ENCODE data around the gene RRAS2.

Gene RRAS2

DNA sequence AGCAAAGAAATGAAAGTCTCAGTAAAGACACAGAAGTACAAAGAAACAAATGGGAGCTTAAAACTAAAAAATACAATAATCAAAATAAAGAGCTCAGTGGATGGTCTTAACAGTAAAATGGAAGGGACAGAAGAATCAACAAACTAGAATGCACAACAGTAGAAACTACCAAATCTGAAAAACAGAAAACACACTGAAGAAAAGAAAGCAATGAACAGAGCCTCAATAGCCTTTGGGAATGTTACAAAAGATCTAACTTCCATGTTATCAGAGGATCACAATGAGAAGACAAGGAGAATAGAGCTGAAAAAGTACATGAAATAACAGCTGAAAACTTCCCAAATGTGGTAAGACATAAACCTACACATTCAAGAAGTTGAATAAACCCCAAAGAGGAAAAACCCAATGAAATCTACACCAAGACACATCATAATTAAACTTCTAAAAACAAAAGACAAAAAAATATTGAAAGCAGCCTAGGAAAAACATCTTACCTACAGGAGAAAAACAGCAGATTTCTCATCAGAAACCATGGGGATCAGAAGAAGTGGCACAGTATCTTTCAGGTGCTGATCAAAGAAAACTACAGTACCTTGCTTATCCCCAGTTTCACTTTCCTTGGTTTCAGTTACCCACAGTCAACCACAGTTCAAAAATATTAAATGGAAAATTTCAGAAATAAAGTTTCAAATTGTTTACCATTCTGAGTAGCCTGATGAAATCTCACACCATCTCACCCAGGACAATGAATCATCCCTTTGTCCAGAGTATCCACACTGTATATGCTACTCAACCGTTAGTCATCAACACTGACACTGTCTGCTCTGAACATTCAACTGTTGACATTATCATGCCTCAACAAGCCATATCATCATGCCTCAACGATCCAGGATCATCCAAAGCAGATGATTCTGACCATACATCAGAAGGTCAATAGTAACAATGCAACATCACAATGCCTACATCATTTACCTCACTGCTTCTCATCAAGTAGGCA is 22.2 kb downstream of the RRAS2 start:
- H3K9me3 Mint-ChIP-seq = peaks cover 18% of the 10 kb centered on the region
- H3K4me1 Mint-ChIP-seq (ENCODE audit: low read depth) = peaks cover 61% of the 10 kb centered on the region
- peak overlapping the region; percentile 45 for H3K4me3 Mint-ChIP-seq
- no peak for DNase-seq
- no peaks in the 10 kb centered on the region for H3K27me3 Mint-ChIP-seq
- H3K27ac Mint-ChIP-seq = peak overlapping the region; percentile 87
- H3K36me3 Mint-ChIP-seq (ENCODE audit: low read depth) = peaks cover 24% of the 10 kb centered on the region

DNA sequence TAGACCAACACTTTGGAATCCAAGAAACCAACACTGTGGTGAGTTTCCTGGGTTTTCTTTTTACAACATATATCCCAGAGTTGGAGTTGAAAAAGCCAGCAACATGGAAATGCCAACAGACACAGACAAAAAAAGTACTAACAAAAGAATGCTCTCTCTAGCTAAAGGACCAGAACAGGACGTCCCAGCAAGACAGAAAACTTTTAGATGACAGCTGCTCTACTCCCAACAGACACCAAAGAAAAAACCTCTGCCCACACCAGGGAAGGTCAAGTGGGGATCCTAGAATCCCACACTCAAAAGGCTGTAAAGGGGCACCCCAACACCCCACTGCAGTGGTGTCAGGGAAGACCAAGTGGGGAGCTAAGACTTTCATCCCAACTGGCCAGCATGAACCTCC is 23.3 kb downstream of the RRAS2 start:
- peaks cover 25% of the 10 kb centered on the region for H3K36me3 Mint-ChIP-seq (ENCODE audit: low read depth)
- H3K27ac Mint-ChIP-seq = peak overlapping the region; percentile 87
- H3K4me1 Mint-ChIP-seq (ENCODE audit: low read depth) = peaks cover 59% of the 10 kb centered on the region
- H3K4me3 Mint-ChIP-seq = peak overlapping the region; percentile 45
- no peak for DNase-seq
- H3K9me3 Mint-ChIP-seq = peaks cover 18% of the 10 kb centered on the region
- no peaks in the 10 kb centered on the region for H3K27me3 Mint-ChIP-seq

DNA sequence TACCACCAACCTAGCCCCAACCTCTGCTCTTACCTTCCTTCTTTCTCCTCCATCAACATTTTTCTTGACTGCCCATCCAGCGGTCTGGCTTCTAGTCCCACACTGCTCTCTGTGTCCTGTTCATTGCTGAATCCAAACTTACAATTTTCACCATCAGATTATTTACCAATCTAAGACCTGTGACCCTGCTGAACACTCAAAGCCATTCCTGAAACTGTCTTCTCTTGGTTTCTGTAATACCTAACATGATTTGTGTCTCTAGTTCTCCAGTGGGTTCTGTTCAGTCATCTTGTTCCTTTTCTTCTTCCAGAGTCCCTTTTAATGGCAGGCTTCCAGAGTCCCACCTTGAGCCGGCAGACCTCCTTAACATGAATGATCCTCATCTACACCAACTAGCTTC is 24.1 kb downstream of the RRAS2 start:
- Mint-ChIP-seq H3K4me3 (no peak overlapping the region), H3K9me3 (peaks cover 18% of the 10 kb centered on the region), H3K27ac (peak overlapping the region; percentile 87), H3K27me3 (no peaks in the 10 kb centered on the region), H3K36me3 (ENCODE audit: low read depth) (peaks cover 25% of the 10 kb centered on the region), H3K4me1 (ENCODE audit: low read depth) (peaks cover 57% of the 10 kb centered on the region)
- DNase-seq = no peak

DNA sequence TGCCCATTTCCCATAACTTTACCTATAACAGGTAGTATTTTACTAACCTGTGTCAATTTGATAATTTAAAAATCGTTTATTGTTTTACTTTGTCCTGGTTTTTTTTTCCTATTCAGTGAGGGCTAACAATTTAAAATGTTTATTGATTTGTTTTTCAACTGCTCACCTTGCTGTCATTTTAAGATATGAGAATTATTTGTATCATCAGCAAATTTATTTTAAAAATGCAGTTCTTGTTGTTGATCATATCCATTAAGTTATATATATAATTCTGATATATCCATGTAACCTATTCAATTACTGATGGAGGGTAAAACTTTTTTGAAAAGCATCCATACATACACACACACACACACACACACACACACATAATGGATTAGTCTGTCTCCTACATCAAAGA is 24.8 kb downstream of the RRAS2 start:
- H3K4me1 Mint-ChIP-seq (ENCODE audit: low read depth) = peaks cover 55% of the 10 kb centered on the region
- H3K36me3 Mint-ChIP-seq (ENCODE audit: low read depth) = peaks cover 25% of the 10 kb centered on the region
- H3K27me3 Mint-ChIP-seq = no peaks in the 10 kb centered on the region
- H3K4me3 Mint-ChIP-seq = no peak overlapping the region
- H3K27ac Mint-ChIP-seq = no peak overlapping the region
- DNase-seq = no peak
- peaks cover 18% of the 10 kb centered on the region for H3K9me3 Mint-ChIP-seq

- Mint-ChIP-seq H3K27me3 (no peaks in the 10 kb centered on the region), H3K36me3 (ENCODE audit: low read depth) (peaks cover 22% of the 10 kb centered on the region), H3K9me3 (peaks cover 12% of the 10 kb centered on the region), H3K27ac (no peak overlapping the region), H3K4me1 (ENCODE audit: low read depth) (peaks cover 46% of the 10 kb centered on the region), H3K4me3 (no peak overlapping the region)
- no peak for DNase-seq
Measured at GRCh38 chr11:14331476-14332136, 27.4 kb downstream of the RRAS2 start.

DNA sequence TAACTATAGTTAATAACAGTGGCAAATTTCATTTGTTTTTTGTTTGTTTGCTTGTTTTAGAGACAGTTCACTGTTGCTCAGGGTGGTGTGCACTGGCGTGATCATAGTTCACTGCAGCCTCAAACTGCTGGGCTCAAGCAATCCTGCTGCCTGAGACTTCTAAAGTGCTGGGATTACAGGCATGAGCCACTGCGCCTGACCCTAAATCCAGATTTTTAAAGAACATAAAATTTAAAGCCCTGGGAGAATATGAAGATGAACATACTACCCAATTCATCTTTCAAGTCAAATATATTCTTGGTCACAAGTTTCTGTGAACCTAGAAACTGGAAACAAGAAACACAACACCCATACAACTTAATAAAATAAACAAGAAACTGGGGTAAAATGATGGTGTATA is 28.1 kb downstream of the RRAS2 start:
- Mint-ChIP-seq H3K27me3 (no peaks in the 10 kb centered on the region), H3K36me3 (ENCODE audit: low read depth) (peaks cover 14% of the 10 kb centered on the region)

DNA sequence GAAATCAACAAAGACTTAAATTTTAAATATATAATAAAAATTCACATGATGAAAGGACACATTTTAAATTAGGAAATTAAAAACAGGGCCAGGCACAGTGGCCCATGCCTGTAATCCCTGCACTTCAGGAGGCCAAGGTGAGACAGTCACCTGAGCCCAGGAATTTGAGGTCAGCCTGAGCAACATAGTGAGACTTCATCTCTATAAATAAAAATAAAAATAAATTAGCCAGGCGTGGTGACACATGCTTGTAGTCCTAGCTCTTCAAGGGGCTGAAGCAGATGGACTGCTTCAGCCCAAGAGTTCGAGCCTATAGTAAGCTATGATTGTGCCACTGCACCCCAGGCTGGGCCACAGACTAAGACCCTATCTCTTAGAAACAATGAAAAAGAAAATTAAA is 29.3 kb downstream of the RRAS2 start:
- H3K4me1 Mint-ChIP-seq (ENCODE audit: low read depth) = peaks cover 38% of the 10 kb centered on the region
- H3K36me3 Mint-ChIP-seq (ENCODE audit: low read depth) = peaks cover 4% of the 10 kb centered on the region
- no peak overlapping the region for H3K4me3 Mint-ChIP-seq
- H3K27me3 Mint-ChIP-seq = no peaks in the 10 kb centered on the region
- H3K27ac Mint-ChIP-seq = no peak overlapping the region
- H3K9me3 Mint-ChIP-seq = no peaks in the 10 kb centered on the region
- no peak for DNase-seq

More for the DNA sequence above, 28.1 kb downstream of the RRAS2 start:
- no peak overlapping the region for H3K4me3 Mint-ChIP-seq
- no peak for DNase-seq
- no peak overlapping the region for H3K27ac Mint-ChIP-seq
- H3K9me3 Mint-ChIP-seq = peaks cover 4% of the 10 kb centered on the region
- H3K4me1 Mint-ChIP-seq (ENCODE audit: low read depth) = peaks cover 44% of the 10 kb centered on the region

DNA sequence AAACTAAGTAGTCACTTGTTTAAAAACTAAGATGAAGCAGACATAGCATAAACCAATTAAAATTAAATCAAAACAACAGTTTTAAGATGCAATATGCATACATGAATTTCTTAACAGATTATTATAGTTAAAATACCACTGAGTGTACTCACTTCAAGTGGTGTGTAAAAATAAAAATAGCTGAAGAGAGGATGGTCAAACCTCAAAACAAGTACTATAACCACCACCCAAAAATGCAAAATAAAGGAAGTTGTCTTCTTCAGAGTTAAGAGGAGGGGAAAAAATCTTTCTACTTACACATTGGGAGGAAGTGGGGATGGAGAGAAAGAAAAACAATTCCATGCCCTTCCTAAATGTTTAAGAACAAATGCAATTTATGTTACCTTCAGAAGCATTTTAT is 31.9 kb downstream of the RRAS2 start:
- Mint-ChIP-seq H3K36me3 (ENCODE audit: low read depth) (peaks cover 2% of the 10 kb centered on the region), H3K4me3 (no peak overlapping the region), H3K4me1 (ENCODE audit: low read depth) (peaks cover 44% of the 10 kb centered on the region), H3K27ac (no peak overlapping the region), H3K9me3 (no peaks in the 10 kb centered on the region), H3K27me3 (no peaks in the 10 kb centered on the region)
- DNase-seq = no peak

DNA sequence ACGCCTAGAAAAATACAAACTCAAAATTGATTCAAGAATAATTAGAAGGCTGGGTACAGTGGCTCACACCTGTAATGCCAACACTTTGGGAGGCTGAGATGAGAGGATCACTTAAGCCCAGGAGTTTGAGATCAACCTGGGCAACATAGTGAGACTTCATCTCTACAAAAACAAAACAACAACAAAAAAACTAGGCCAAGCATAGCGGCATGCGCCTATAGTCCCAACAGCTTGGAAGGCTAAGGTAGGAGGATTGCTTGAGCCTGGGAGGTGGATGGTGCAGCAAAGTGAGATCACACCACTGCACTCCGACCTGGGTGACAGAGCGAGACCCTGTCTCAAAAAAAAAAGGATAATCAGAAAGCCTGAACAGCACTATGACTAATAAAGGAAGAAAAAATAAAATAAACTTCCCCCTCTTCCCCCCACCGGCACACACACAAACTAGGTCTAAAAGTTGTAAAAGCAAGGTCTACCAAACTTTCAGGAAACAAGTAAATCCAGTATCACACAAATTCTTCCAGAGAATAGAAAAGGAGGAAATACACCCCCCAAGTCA is 35.8 kb downstream of the RRAS2 start:
- Mint-ChIP-seq H3K9me3 (no peaks in the 10 kb centered on the region), H3K4me3 (no peak overlapping the region), H3K27me3 (no peaks in the 10 kb centered on the region), H3K4me1 (ENCODE audit: low read depth) (peaks cover 57% of the 10 kb centered on the region), H3K27ac (peak overlapping the region; percentile 13), H3K36me3 (ENCODE audit: low read depth) (no peaks in the 10 kb centered on the region)
- no peak for DNase-seq

DNA sequence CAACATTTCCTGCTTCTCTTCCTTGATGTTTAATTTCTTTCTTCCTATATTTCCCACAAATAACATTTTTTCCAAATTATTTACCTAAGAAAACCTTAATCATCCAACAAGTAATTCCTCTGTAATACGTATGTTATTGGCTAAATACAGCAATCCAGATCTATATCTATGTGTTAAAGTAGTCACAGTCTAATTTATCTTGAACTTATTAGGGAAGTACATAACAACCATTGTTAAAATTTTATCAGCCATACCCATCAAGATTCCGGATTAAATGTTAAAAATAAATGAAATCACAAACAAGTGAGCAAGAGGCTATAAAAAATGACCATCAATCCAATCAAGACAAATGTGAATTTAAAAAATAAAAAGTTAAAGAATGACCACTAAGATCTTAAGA is 36.5 kb downstream of the RRAS2 start:
- Mint-ChIP-seq H3K27me3 (no peaks in the 10 kb centered on the region), H3K27ac (no peak overlapping the region), H3K4me3 (no peak overlapping the region), H3K36me3 (ENCODE audit: low read depth) (no peaks in the 10 kb centered on the region), H3K4me1 (ENCODE audit: low read depth) (peaks cover 55% of the 10 kb centered on the region), H3K9me3 (no peaks in the 10 kb centered on the region)
- DNase-seq = no peak

DNA sequence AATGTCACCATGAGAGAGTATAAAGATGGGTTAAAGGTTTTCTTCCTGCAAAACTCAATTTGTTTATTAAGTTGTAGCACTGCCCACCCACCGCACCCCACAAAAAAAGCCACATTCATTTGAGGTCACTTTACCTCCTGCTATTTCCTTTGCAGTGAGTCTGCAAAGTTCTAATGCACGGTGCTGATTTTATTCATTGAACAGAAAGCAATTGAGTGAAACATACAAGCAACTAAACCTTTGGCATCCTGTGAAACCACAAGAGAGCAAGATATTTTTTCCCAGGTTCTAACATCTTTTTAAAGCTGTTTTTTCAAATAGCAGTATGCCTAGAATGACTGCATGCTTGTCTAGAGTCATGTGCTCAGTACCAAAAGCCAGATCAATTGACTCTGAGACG is 39.0 kb downstream of the RRAS2 start:
- peak overlapping the region; percentile 13 for H3K4me3 Mint-ChIP-seq
- H3K27me3 Mint-ChIP-seq = no peaks in the 10 kb centered on the region
- no peaks in the 10 kb centered on the region for H3K36me3 Mint-ChIP-seq (ENCODE audit: low read depth)

GRCh38 chr11:14318581-14318981 is 40.4 kb downstream of the RRAS2 start:
- no peak overlapping the region for H3K27ac Mint-ChIP-seq
- H3K4me3 Mint-ChIP-seq = no peak overlapping the region
- H3K9me3 Mint-ChIP-seq = no peaks in the 10 kb centered on the region
- no peak for DNase-seq
- H3K27me3 Mint-ChIP-seq = no peaks in the 10 kb centered on the region
- H3K4me1 Mint-ChIP-seq (ENCODE audit: low read depth) = peaks cover 56% of the 10 kb centered on the region
- H3K36me3 Mint-ChIP-seq (ENCODE audit: low read depth) = no peaks in the 10 kb centered on the region

More for the DNA sequence above, 39.0 kb downstream of the RRAS2 start:
- DNase-seq = no peak
- H3K4me1 Mint-ChIP-seq (ENCODE audit: low read depth) = peaks cover 52% of the 10 kb centered on the region
- no peaks in the 10 kb centered on the region for H3K9me3 Mint-ChIP-seq
- H3K27ac Mint-ChIP-seq = peak overlapping the region; percentile 70

DNA sequence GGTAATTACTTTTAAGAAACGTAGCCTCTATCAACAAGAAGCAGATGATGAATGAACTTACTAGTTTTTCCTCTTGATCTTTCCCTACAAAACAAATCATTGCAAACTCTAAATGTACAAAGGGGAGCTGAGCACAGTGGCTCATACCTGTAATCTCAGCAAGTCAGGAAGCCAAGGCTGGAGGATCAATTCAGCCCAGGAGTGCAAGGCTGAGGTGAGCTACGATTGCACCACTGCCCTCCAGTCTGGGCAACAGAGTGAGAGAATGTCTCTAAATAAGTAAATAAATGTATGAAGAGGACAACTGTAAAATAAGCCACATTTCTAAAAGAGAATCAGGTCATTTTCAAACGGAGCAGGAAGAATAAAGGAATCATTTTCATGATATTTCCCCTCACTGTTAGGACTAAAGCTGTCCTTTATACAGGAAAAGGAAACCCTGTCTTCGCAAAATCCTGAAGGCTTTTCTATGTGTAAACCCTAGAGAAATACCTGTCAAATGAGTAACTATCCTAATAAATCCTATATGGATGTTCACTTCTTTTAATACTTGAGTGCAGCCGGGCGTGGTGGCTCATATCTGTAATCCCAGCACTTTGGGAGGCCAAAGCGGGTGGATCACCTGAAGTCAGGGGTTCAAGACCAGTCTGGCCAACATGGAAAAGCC is 41.2 kb downstream of the RRAS2 start:
- Mint-ChIP-seq H3K4me1 (ENCODE audit: low read depth) (peaks cover 59% of the 10 kb centered on the region), H3K4me3 (no peak overlapping the region), H3K9me3 (no peaks in the 10 kb centered on the region), H3K27me3 (no peaks in the 10 kb centered on the region), H3K27ac (no peak overlapping the region), H3K36me3 (ENCODE audit: low read depth) (no peaks in the 10 kb centered on the region)
- no peak for DNase-seq

DNA sequence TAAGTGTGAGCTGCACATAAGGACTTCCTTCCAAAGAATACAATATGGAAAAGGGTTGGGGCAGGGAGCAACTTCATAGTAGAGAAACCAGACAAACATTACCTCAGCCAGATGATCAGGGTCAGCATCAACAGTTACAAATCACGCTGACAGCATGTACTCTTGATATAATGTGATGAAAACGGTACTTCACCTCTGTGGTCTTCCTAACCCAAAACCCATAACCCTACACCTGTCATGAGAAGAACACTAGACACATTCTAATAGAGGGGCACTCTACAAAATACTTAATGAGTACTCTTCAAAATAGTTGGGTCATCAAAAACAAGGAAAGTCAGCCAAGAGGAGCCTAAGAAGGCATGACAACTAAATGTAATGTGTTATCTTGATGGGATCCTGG is 43.9 kb downstream of the RRAS2 start:
- Mint-ChIP-seq H3K36me3 (ENCODE audit: low read depth) (no peaks in the 10 kb centered on the region), H3K27ac (peak overlapping the region; percentile 68), H3K9me3 (no peaks in the 10 kb centered on the region), H3K4me1 (ENCODE audit: low read depth) (peaks cover 49% of the 10 kb centered on the region), H3K27me3 (no peaks in the 10 kb centered on the region), H3K4me3 (no peak overlapping the region)
- no peak for DNase-seq
